Keratinocyte (primary cell): ENCODE results near the gene TIMM17B. TPM values are rescaled to one million over a fixed set of nuclear protein-coding genes. Genes with fewer than 3 reads are reported as not detected.

Source experiments
- DNase-seq: peaks from one replicate; pipeline ENCODE4 v3.0.0-alpha.2; 2011; ENCODE audit warnings: low read depth, missing footprints, low spot score
- FAIRE-seq: peaks from 2 replicates; lab custom pipeline; 2011; peaks lifted over from hg19 to GRCh38; lab: Jason Lieb, UNC
- H2AFZ ChIP-seq: 2 replicates; pipeline ENCODE4 v1.6.0; 2012; ENCODE audit warnings: low read length, control low read depth, inconsistent platforms; ENCODE audit not compliant: control insufficient read depth
- H3K27ac ChIP-seq: 2 replicates; pipeline ENCODE4 v1.5.1; 2011; ENCODE audit warnings: low read length; ENCODE audit not compliant: control insufficient read depth, insufficient read depth
- H3K27me3 ChIP-seq: 3 replicates; pipeline ENCODE4 v1.6.0; 2011; ENCODE audit warnings: low read length; ENCODE audit not compliant: control insufficient read depth, insufficient read depth; ENCODE audit errors: extremely low read depth
- H3K36me3 ChIP-seq, 2 experiments: 2 replicates in 1 of 2; 3 replicates in 1 of 2; pipeline ENCODE4 v1.5.1; 2011; ENCODE audit warnings: low read length in 2 of 2, mild to moderate bottlenecking in 1 of 2; ENCODE audit not compliant: control insufficient read depth in 2 of 2, insufficient read depth in 2 of 2; ENCODE audit errors: extremely low read depth in 1 of 2
- H3K4me1 ChIP-seq: 3 replicates; pipeline ENCODE4 v1.5.1; 2011; ENCODE audit warnings: low read length; ENCODE audit not compliant: control insufficient read depth, insufficient read depth; ENCODE audit errors: extremely low read depth
- H3K4me2 ChIP-seq: 3 replicates; pipeline ENCODE4 v1.6.0; 2011; ENCODE audit warnings: low read depth, low read length; ENCODE audit not compliant: control insufficient read depth, insufficient read depth; ENCODE audit errors: extremely low read depth
- H3K4me3 ChIP-seq, 3 experiments: fragments of 200-600 bp in 1 of 3; sonication (generic) in 1 of 3; 2 replicates in 2 of 3; 3 replicates in 1 of 3; pipeline ENCODE4 v1.5.1; 2011 to 2016; ENCODE audit warnings: low read length in 3 of 3, mild to moderate bottlenecking in 3 of 3, control low read depth in 2 of 3, inconsistent platforms in 1 of 3, low read depth in 1 of 3, mixed read lengths in 1 of 3, mixed run types in 1 of 3, moderate library complexity in 1 of 3; ENCODE audit not compliant: control insufficient read depth in 2 of 3, insufficient read depth in 2 of 3; ENCODE audit errors: extremely low read depth in 1 of 3
- H3K79me2 ChIP-seq: 2 replicates; pipeline ENCODE4 v1.6.0; 2012; ENCODE audit warnings: low read length; ENCODE audit not compliant: control insufficient read depth, insufficient read depth
- H3K9ac ChIP-seq: 3 replicates; pipeline ENCODE4 v1.6.0; 2011; ENCODE audit warnings: low read length; ENCODE audit not compliant: control insufficient read depth, insufficient read depth; ENCODE audit errors: extremely low read depth
- H3K9me1 ChIP-seq: 3 replicates; pipeline ENCODE4 v1.6.0; 2011; ENCODE audit warnings: low read length; ENCODE audit not compliant: control insufficient read depth, insufficient read depth; ENCODE audit errors: extremely low read depth
- H3K9me3 ChIP-seq: 2 replicates; pipeline ENCODE4 v1.5.1; 2012; ENCODE audit warnings: low read depth, low read length; ENCODE audit not compliant: control insufficient read depth
- H4K20me1 ChIP-seq: 3 replicates; pipeline ENCODE4 v1.6.0; 2011; ENCODE audit warnings: low read length; ENCODE audit not compliant: control insufficient read depth, insufficient read depth; ENCODE audit errors: extremely low read depth
- EZH2 ChIP-seq: IDR thresholded peaks from one replicate; pipeline ENCODE4 v1.6.1; 2012; ENCODE audit warnings: inconsistent platforms, mild to moderate bottlenecking, low read length, moderate library complexity
- dilution Hi-C: fragments of 300-500 bp; cut with MboI; formaldehyde crosslinking; loops from one replicate; pipeline ENCODE4 v1.7.0; 2020; ENCODE audit warnings: low sequenced_read_pairs; ENCODE audit not compliant: extremely low pct_ligation_motif_present
- polyA plus RNA-seq, 5 experiments: library from polyadenylated mRNA; depleted of rRNA in 3 of 5; stranded (reverse) in 3 of 5; stranded (forward) in 1 of 5; unstranded in 1 of 5; fragments of >200 nt; gene quantifications; 1 replicate in 1 of 5; 2 replicates in 3 of 5; 3 replicates in 1 of 5; pipeline versions ENCODE4 v1.2.1 to v1.2.3, GENCODE V29; 2011 to 2012; ENCODE audit warnings: missing spikeins in 2 of 5, low read depth in 1 of 5, low replicate concordance in 1 of 5
- TF ChIP-seq, protein P1 (sequence below), 3 experiments: IDR thresholded peaks in 1 of 3; conservative IDR thresholded peaks in 1 of 3; optimal IDR thresholded peaks in 1 of 3; 2 replicates in 2 of 3; 3 replicates in 1 of 3; pipeline versions ENCODE3 to v1.5.1; 2011; ENCODE audit warnings: low read length in 3 of 3, mild to moderate bottlenecking in 3 of 3, moderate library complexity in 2 of 3, control low read depth in 1 of 3, inconsistent platforms in 1 of 3; ENCODE audit not compliant: insufficient read depth in 2 of 3; ENCODE audit errors: extremely low read depth in 1 of 3

The TIMM17B gene
- polyA plus RNA-seq, 1 donor (not counting 4 experiments of a cell fraction or from before 2014, with no cell fraction given) = 34.3 TPM

DNA sequence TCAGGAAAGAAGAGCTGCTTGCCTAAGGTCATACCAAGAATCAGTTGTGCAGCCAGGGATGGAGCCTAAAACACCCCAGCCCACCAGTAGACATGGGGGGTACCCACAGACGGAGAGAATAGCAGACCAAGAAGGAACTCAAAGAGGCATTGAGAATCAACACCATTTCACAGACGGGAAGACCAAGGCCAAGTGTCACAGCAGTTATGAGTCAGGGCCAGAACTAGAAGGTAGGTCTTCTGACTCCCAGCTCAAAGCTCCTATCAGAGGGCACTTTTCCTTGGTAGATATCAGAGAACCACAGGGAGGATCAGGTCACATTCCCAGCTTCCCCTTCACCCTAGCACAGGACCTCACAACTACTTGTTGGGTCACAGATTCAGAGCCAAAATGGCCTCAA, 45.3 kb upstream of the TIMM17B start:
- H3K4me1 ChIP-seq = no peaks in the 10 kb centered on the region
- H4K20me1 ChIP-seq = no peaks in the 10 kb centered on the region
- dilution Hi-C loops = no loop called here
- H3K27ac ChIP-seq = no peak overlapping the region
- FAIRE-seq (no peak), DNase-seq (no peak)
- no peak overlapping the region for H3K9ac ChIP-seq
- H3K27me3 ChIP-seq = no peaks in the 10 kb centered on the region
- peaks cover 4 to 6% of the 10 kb centered on the region in 2 experiments for H3K36me3 ChIP-seq
- peaks cover 43% of the 10 kb centered on the region for H3K79me2 ChIP-seq
- no peak overlapping the region for H3K4me2 ChIP-seq
- H3K9me3 ChIP-seq = no peaks in the 10 kb centered on the region
- no peak overlapping the region for H2AFZ ChIP-seq
- H3K4me3 ChIP-seq = no peak overlapping the region
- no peaks in the 10 kb centered on the region for H3K9me1 ChIP-seq
- TF ChIP-seq, protein P1, sequence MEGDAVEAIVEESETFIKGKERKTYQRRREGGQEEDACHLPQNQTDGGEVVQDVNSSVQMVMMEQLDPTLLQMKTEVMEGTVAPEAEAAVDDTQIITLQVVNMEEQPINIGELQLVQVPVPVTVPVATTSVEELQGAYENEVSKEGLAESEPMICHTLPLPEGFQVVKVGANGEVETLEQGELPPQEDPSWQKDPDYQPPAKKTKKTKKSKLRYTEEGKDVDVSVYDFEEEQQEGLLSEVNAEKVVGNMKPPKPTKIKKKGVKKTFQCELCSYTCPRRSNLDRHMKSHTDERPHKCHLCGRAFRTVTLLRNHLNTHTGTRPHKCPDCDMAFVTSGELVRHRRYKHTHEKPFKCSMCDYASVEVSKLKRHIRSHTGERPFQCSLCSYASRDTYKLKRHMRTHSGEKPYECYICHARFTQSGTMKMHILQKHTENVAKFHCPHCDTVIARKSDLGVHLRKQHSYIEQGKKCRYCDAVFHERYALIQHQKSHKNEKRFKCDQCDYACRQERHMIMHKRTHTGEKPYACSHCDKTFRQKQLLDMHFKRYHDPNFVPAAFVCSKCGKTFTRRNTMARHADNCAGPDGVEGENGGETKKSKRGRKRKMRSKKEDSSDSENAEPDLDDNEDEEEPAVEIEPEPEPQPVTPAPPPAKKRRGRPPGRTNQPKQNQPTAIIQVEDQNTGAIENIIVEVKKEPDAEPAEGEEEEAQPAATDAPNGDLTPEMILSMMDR (optimal IDR thresholded peaks at IDR 0.05 in 1 of 3, IDR thresholded peaks at IDR 0.05 in 1 of 3, conservative IDR thresholded peaks at IDR 0.05 in 1 of 3; ENCODE audit: extremely low read depth in 1 of 3, insufficient read depth in 2 of 3, low read length in 3 of 3) = no peak
- no peak for TF ChIP-seq EZH2

DNA sequence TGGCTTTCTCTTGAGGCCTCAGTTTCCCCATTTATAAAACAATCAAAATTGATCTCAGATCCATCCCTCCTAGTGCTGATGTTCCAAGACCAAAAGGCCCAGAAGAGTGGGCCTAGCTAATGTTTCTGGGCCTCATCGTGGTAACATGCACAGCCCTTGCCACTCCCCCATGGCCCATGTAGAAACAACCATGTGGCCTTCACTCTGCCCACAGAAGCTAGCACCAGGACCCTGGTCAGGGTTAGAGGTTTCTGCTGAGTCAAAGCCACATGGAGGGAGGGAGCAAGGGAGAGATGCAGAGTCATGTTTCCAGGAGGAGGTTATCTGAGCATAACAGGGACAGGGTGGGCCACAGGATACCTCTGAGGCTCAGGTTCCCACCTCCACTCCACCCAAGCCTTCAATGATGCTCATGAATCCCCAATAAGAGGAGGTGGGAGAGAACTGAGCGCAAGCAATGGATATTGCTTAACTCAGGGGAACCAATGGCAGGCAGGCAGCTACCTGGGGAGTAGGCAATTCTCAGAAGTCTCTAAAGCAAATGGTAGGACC, 42.9 kb upstream of the TIMM17B start:
- Histone ChIP-seq H3K9ac (no peak overlapping the region), H3K4me3 (no peak overlapping the region), H3K4me1 (no peaks in the 10 kb centered on the region), H3K27ac (no peak overlapping the region), H4K20me1 (no peaks in the 10 kb centered on the region), H3K9me1 (no peaks in the 10 kb centered on the region), H3K4me2 (no peak overlapping the region), H3K27me3 (no peaks in the 10 kb centered on the region), H3K9me3 (no peaks in the 10 kb centered on the region), H2AFZ (no peak overlapping the region), H3K79me2 (peaks cover 35% of the 10 kb centered on the region), H3K36me3 (peaks cover 2 to 6% of the 10 kb centered on the region in 2 experiments)
- DNase-seq (no peak), FAIRE-seq (no peak)
- no peak for TF ChIP-seq EZH2
- TF ChIP-seq, protein P1 (optimal IDR thresholded peaks at IDR 0.05 in 1 of 3, IDR thresholded peaks at IDR 0.05 in 1 of 3, conservative IDR thresholded peaks at IDR 0.05 in 1 of 3; ENCODE audit: extremely low read depth in 1 of 3, insufficient read depth in 2 of 3, low read length in 3 of 3) = no peak
- dilution Hi-C loops = no loop called here
